ENCODE measurements around the gene ABR.

DNA sequence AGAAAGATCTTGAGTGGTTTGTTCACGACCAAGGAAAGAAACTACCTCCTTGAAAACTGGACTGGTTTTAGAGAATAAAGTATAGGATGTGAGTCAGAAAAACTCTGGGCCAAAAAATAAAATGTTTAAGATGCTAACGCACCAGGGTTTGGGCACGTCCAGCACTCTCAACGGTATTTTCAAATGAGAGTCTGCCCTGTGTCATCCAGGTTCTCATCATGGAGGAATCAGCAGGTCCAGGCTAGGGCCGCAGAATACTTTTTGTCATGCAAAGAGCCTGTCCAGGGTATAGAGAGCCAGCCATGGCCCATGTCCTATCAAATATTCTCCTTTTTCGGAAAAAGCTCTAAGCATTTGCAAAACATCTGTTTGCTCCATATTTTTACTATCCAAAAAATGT, 202.6 kb downstream of the ABR start:
- TF ChIP-seq POLR2A (IDR thresholded peaks at IDR 0.05) = no peak
- TF ChIP-seq CTCF (IDR thresholded peaks at IDR 0.05 in 8 of 11, conservative IDR thresholded peaks at IDR 0.05 in 3 of 11) = no peak
- no peak for TF ChIP-seq POLR2AphosphoS5 (IDR thresholded peaks at IDR 0.05)

Measured in spleen (tissue), 7 donors.